H1 (cell line): Measurements from ENCODE around the gene TCF7L2. TPM values are rescaled to one million over a fixed set of nuclear protein-coding genes. Genes with fewer than 3 reads are reported as not detected.

Experiments used
- CTCF ChIA-PET: fragments of 300-600 bp; sonication (Branson Sonifier 250); formaldehyde crosslinking; loops from one replicate; lab custom pipeline; 2021; ENCODE audit not compliant: partially characterized antibody; lab: Charles Lee
- POLR2A ChIA-PET: fragments of 300-600 bp; sonication (Branson Sonifier 250); formaldehyde crosslinking; loops from one replicate; lab custom pipeline; 2021; ENCODE audit warnings: inconsistent platforms; ENCODE audit not compliant: partially characterized antibody; lab: Charles Lee
- DNase-seq, 2 experiments: peaks; one replicate each; pipeline versions ENCODE4 v3.0.0 to v3.0.0-alpha.2; 2010 to 2022; ENCODE audit warnings: low spot score in 2 of 2, low read depth in 1 of 2, mixed read lengths in 1 of 2
- FAIRE-seq: peaks from 2 replicates; lab custom pipeline; 2011; peaks lifted over from hg19 to GRCh38; lab: Jason Lieb, UNC
- H2AFZ ChIP-seq: 2 replicates; pipeline ENCODE4 v1.8.1; 2012; ENCODE audit warnings: low read length, inconsistent platforms
- H2AK5ac ChIP-seq: 2 replicates; pipeline ENCODE4 v1.6.1; 2013; ENCODE audit warnings: low read depth, low read length
- H2BK120ac ChIP-seq: replicated peaks from 2 replicates; pipeline ENCODE3; 2013; ENCODE audit warnings: low read depth, low read length, inconsistent platforms
- H2BK12ac ChIP-seq: 2 replicates; pipeline ENCODE4 v1.6.1; 2013; ENCODE audit warnings: low read depth, low read length
- H2BK15ac ChIP-seq: 2 replicates; pipeline ENCODE4 v1.6.1; 2013; ENCODE audit warnings: low read length
- H2BK20ac ChIP-seq: 2 replicates; pipeline ENCODE4 v1.6.1; 2013; ENCODE audit warnings: low read length
- H2BK5ac ChIP-seq: 2 replicates; pipeline ENCODE4 v1.6.1; 2013; ENCODE audit warnings: low read depth, low read length
- H3K14ac ChIP-seq: 2 replicates; pipeline ENCODE4 v1.6.1; 2013; ENCODE audit warnings: inconsistent platforms; ENCODE audit not compliant: insufficient read length
- H3K18ac ChIP-seq: 2 replicates; pipeline ENCODE4 v1.6.1; 2013; ENCODE audit warnings: low read length; ENCODE audit errors: extremely low read depth
- H3K23ac ChIP-seq: 2 replicates; pipeline ENCODE4 v1.6.1; 2013; ENCODE audit warnings: inconsistent platforms; ENCODE audit not compliant: insufficient read length
- H3K23me2 ChIP-seq: 2 replicates; pipeline ENCODE4 v1.6.1; 2013; ENCODE audit warnings: low read depth, low read length
- H3K27ac ChIP-seq: 2 replicates; pipeline ENCODE4 v1.6.1; 2011; ENCODE audit warnings: low read depth, low read length, inconsistent platforms
- H3K27me3 ChIP-seq, 4 experiments: replicated peaks in 1 of 4; 1 replicate in 1 of 4; 2 replicates in 3 of 4; pipeline versions ENCODE4 v1.6.1 to v1.8.1; 2011 to 2013; ENCODE audit warnings: low read length in 3 of 4, mild to moderate bottlenecking in 3 of 4, inconsistent platforms in 2 of 4, mixed read lengths in 2 of 4, moderate library complexity in 1 of 4; ENCODE audit not compliant: control insufficient read depth in 3 of 4, insufficient read depth in 3 of 4; ENCODE audit errors: extremely low read depth in 1 of 4
- H3K36me3 ChIP-seq, 4 experiments: 2 replicates each; pipeline versions ENCODE4 v1.6.1 to v1.8.1; 2011 to 2013; ENCODE audit warnings: mild to moderate bottlenecking in 4 of 4, low read length in 3 of 4, moderate library complexity in 2 of 4, control low read depth in 1 of 4, inconsistent platforms in 1 of 4; ENCODE audit not compliant: insufficient read depth in 4 of 4, control insufficient read depth in 2 of 4
- H3K4ac ChIP-seq: replicated peaks from 2 replicates; pipeline ENCODE3; 2013; ENCODE audit warnings: low read length, low read depth, mixed read lengths, inconsistent platforms; ENCODE audit not compliant: insufficient read length
- H3K4me1 ChIP-seq, 4 experiments: replicated peaks in 1 of 4; 1 replicate in 1 of 4; 2 replicates in 3 of 4; pipeline versions ENCODE4 v1.6.1 to v1.8.1; 2011 to 2013; ENCODE audit warnings: low read length in 3 of 4, inconsistent platforms in 2 of 4, mixed read lengths in 1 of 4; ENCODE audit not compliant: insufficient read depth in 4 of 4, control insufficient read depth in 3 of 4
- H3K4me2 ChIP-seq, 2 experiments: 2 replicates each; pipeline versions ENCODE4 v1.6.1 to v1.8.1; 2011 to 2013; ENCODE audit warnings: low read depth in 2 of 2, low read length in 2 of 2, control low read depth in 1 of 2, inconsistent platforms in 1 of 2, mild to moderate bottlenecking in 1 of 2; ENCODE audit not compliant: insufficient read depth in 1 of 2
- H3K4me3 ChIP-seq, 4 experiments: fragments of 200-600, 300-600 bp in 1 of 4; sonication (generic), shearing (Covaris generic), sonication (Bioruptor Twin) in 1 of 4; 2 replicates each; pipeline versions ENCODE4 v1.5.1 to v1.8.1; 2011 to 2016; ENCODE audit warnings: low read length in 4 of 4, low read depth in 3 of 4, control low read depth in 2 of 4, inconsistent platforms in 2 of 4, mild to moderate bottlenecking in 2 of 4, mixed read lengths in 1 of 4, moderate library complexity in 1 of 4; ENCODE audit not compliant: insufficient read depth in 2 of 4; ENCODE audit errors: extremely low read depth in 1 of 4
- H3K56ac ChIP-seq: replicated peaks from 2 replicates; pipeline ENCODE3; 2013; ENCODE audit warnings: low read depth, mild to moderate bottlenecking, mixed read lengths, low read length, inconsistent platforms; ENCODE audit not compliant: insufficient read length
- H3K79me1 ChIP-seq: 2 replicates; pipeline ENCODE4 v1.6.1; 2013; ENCODE audit warnings: low read depth, low read length, control low read depth
- H3K79me2 ChIP-seq, 2 experiments: 2 replicates each; pipeline versions ENCODE4 v1.6.1 to v1.8.1; 2012 to 2013; ENCODE audit warnings: low read length in 2 of 2, mild to moderate bottlenecking in 2 of 2, inconsistent platforms in 1 of 2; ENCODE audit not compliant: insufficient read depth in 2 of 2, control insufficient read depth in 1 of 2
- H3K9ac ChIP-seq, 4 experiments: replicated peaks in 1 of 4; 1 replicate in 1 of 4; 2 replicates in 3 of 4; pipeline versions ENCODE4 v1.6.1 to v1.8.1; 2011 to 2013; ENCODE audit warnings: low read depth in 3 of 4, low read length in 3 of 4, control low read depth in 2 of 4, mild to moderate bottlenecking in 2 of 4, moderate library complexity in 2 of 4, inconsistent platforms in 1 of 4; ENCODE audit errors: extremely low read depth in 1 of 4
- H3K9me3 ChIP-seq, 2 experiments: 2 replicates each; pipeline versions ENCODE4 v1.6.1 to v1.8.1; 2012 to 2013; ENCODE audit warnings: mild to moderate bottlenecking in 2 of 2, moderate library complexity in 2 of 2, control low read depth in 1 of 2, inconsistent platforms in 1 of 2, low read depth in 1 of 2, low read length in 1 of 2, mixed read lengths in 1 of 2; ENCODE audit not compliant: insufficient read depth in 2 of 2
- H4K20me1 ChIP-seq, 2 experiments: replicated peaks in 1 of 2; 2 replicates each; pipeline versions ENCODE3 to v1.8.1; 2011 to 2013; ENCODE audit warnings: inconsistent platforms in 2 of 2, low read length in 2 of 2, mild to moderate bottlenecking in 1 of 2; ENCODE audit not compliant: insufficient read depth in 2 of 2, control insufficient read depth in 1 of 2
- H4K5ac ChIP-seq: 2 replicates; pipeline ENCODE4 v1.6.1; 2013; ENCODE audit warnings: low read length, low read depth, mixed read lengths, inconsistent platforms; ENCODE audit not compliant: insufficient read length
- H4K8ac ChIP-seq: 2 replicates; pipeline ENCODE4 v1.8.0; 2013; ENCODE audit warnings: mild to moderate bottlenecking, moderate library complexity, low read length, inconsistent platforms; ENCODE audit not compliant: insufficient read depth; ENCODE audit errors: extremely low read depth
- H4K91ac ChIP-seq: replicated peaks from 2 replicates; pipeline ENCODE3; 2013; ENCODE audit warnings: low read length, mixed read lengths, inconsistent platforms; ENCODE audit not compliant: insufficient read length
- ASH2L ChIP-seq: fragments of 200-600, 300-600 bp; sonication (generic); IDR thresholded peaks from one replicate; pipeline ENCODE4 v1.7.1; 2017; ENCODE audit warnings: low read length
- CEBPB ChIP-seq: IDR thresholded peaks from 2 replicates; pipeline ENCODE4 v1.6.1; 2012; ENCODE audit warnings: low read depth, low read length
- CREB1 ChIP-seq: IDR thresholded peaks from 2 replicates; pipeline ENCODE4 v1.6.1; 2012; ENCODE audit warnings: inconsistent platforms
- EP300 ChIP-seq, 2 experiments: IDR thresholded peaks; 1 replicate in 1 of 2; 2 replicates in 1 of 2; pipeline ENCODE4 v1.6.1; 2011 to 2012; ENCODE audit warnings: low read depth in 2 of 2, low read length in 2 of 2, mild to moderate bottlenecking in 2 of 2, borderline replicate concordance in 1 of 2, inconsistent platforms in 1 of 2, moderate library complexity in 1 of 2
- EZH2 ChIP-seq: fragments of 200-600 bp; sonication (generic); IDR thresholded peaks from 2 replicates; pipeline ENCODE4 v1.7.1; 2012; ENCODE audit warnings: low read depth, mild to moderate bottlenecking, moderate library complexity, low read length, inconsistent platforms; ENCODE audit not compliant: severe bottlenecking
- GABPA ChIP-seq: IDR thresholded peaks from 2 replicates; pipeline ENCODE4 v1.6.1; 2011; ENCODE audit warnings: mild to moderate bottlenecking, low read length, moderate library complexity, borderline replicate concordance; ENCODE audit not compliant: insufficient read depth
- HDAC6 ChIP-seq: IDR thresholded peaks from one replicate; pipeline ENCODE4 v1.7.1; 2012; ENCODE audit warnings: low read depth, mild to moderate bottlenecking, inconsistent platforms, low read length, moderate library complexity
- JUND ChIP-seq: IDR thresholded peaks from 2 replicates; pipeline ENCODE4 v1.6.1; 2011; ENCODE audit warnings: mild to moderate bottlenecking, improper control_type of control experiment, low read length
- PHF8 ChIP-seq: fragments of 200-600 bp; sonication (generic); conservative IDR thresholded peaks from 2 replicates; pipeline ENCODE4 v1.7.1; 2012; ENCODE audit warnings: low read depth, mild to moderate bottlenecking, inconsistent platforms, low read length, moderate library complexity
- RAD21 ChIP-seq, 2 experiments: IDR thresholded peaks in 1 of 2; conservative IDR thresholded peaks in 1 of 2; 2 replicates each; pipeline ENCODE4 v1.6.1; 2011; ENCODE audit warnings: low read depth in 2 of 2, low read length in 2 of 2, improper control_type of control experiment in 1 of 2, inconsistent platforms in 1 of 2, mild to moderate bottlenecking in 1 of 2, moderate library complexity in 1 of 2
- SRF ChIP-seq: IDR thresholded peaks from 2 replicates; pipeline ENCODE4 v1.6.1; 2011; ENCODE audit warnings: mild to moderate bottlenecking, low read depth, low read length, moderate library complexity
- SUZ12 ChIP-seq: fragments of 200-600 bp; sonication (generic); IDR thresholded peaks from 2 replicates; pipeline ENCODE4 v1.6.1; 2012; ENCODE audit warnings: mild to moderate bottlenecking, inconsistent platforms, low read length, moderate library complexity, mixed read lengths
- TCF12 ChIP-seq: IDR thresholded peaks from 2 replicates; pipeline ENCODE4 v1.6.1; 2011; ENCODE audit warnings: low read depth, mild to moderate bottlenecking, low read length
- WGBS, 2 experiments: shearing (Covaris generic) in 1 of 2; methylation state at CpG; one replicate each; pipeline versions ENCODE4 v1.1.6 to v1.1.7; 2013 to 2015; ENCODE audit warnings: low lambda C conversion rate in 2 of 2, mixed read lengths in 2 of 2, inconsistent platforms in 1 of 2, low coverage in 1 of 2, missing lambda C conversion rate in 1 of 2; ENCODE audit not compliant: insufficient replicate concordance in 2 of 2, insufficient coverage in 1 of 2, insufficient read length in 1 of 2; ENCODE audit errors: extremely low coverage in 1 of 2, missing lambda C conversion rate in 1 of 2; 5-methylcytosine and 5-hydroxymethylcytosine counted together
- polyA plus RNA-seq, 7 experiments: library from polyadenylated mRNA; depleted of rRNA in 3 of 7; stranded (reverse) in 5 of 7; unstranded in 2 of 7; fragments of >200 nt in 5 of 7; fragments of 200-250 nt in 2 of 7; gene quantifications; 1 replicate in 5 of 7; 2 replicates in 1 of 7; 4 replicates in 1 of 7; pipeline versions ENCODE4 v1.2.1 to v1.2.3, GENCODE V29; 2011 to 2013; ENCODE audit warnings: missing spikeins in 2 of 7, mixed read lengths in 2 of 7
- total RNA-seq: library from RNA; stranded (reverse); fragmentation: NEBNext Ultra II Directional; extraction: Animal tissue kit (Norgen Biotek cat#: 25700); gene quantifications from 2 replicates; pipeline ENCODE4 v1.2.1, GENCODE V29; 2021
- TF ChIP-seq, protein P1 (sequence below): IDR thresholded peaks from 2 replicates; pipeline ENCODE4 v1.6.1; 2012; ENCODE audit warnings: inconsistent platforms

TCF7L2 gene
- total and polyA plus RNA-seq, 2 of the 8 experiments (the other 6 are each of a cell fraction or from before 2014, with no cell fraction given): 33.9 to 67.3 TPM

DNA sequence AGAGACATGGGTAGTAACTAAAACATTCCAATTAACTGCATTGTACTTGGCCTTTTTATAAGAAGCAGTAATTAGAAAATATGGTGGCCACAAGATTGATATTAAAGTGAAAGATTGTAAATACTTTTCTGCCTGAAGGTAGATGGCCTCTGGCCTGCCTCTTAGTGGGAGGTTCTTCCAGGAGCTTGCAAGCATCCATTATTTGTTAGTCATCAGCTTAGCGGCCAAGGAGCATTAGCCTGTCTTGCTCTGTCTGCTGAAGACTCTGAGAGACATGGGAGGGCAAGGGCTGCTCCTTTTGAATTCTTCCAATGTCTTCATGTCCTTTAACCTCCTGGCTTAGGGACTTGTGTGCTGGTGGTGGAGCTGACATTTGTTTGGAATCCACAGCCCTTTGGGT is 80.4 kb downstream of the TCF7L2 start:
- H3K27ac ChIP-seq: no peak overlapping the region
- H3K23me2 ChIP-seq: no peaks in the 10 kb centered on the region; the same call in 1 of the 2 replicates
- no peak overlapping the region for H3K4me2 ChIP-seq
- H3K27me3 ChIP-seq: no peaks in the 10 kb centered on the region
- DNase-seq (no peak), FAIRE-seq (no peak)
- ChIA-PET CTCF (interaction anchor here (0.7 to 1.9 kb wide), 5 partner anchors 8 to 559 kb away, joined by 3 to 6 read pairs (median 4); no protein-coding TSS in a partner anchor), POLR2A (interaction anchor here (1.2 to 1.3 kb wide), 3 partner anchors 18 to 43 kb away, joined by 3 read pairs; no protein-coding TSS in a partner anchor)
- no peak overlapping the region for H4K91ac ChIP-seq
- H2BK5ac ChIP-seq: no peak overlapping the region
- 94% methylated on average over 1 of the region's 1 CpG; no CpG with 5 or more reads in 1 of the 2 experiments for WGBS, 2 experiments
- H3K36me3 ChIP-seq: peaks cover 0 to 5% (median 0%) of the 10 kb centered on the region in 4 experiments; a peak in 2 of 8 replicates
- H3K18ac ChIP-seq: no peak overlapping the region; the same call in 1 of the 2 replicates
- no peak overlapping the region for H2BK15ac ChIP-seq
- no peak overlapping the region for H3K4ac ChIP-seq
- H3K56ac ChIP-seq: no peak overlapping the region
- no peak overlapping the region for H4K8ac ChIP-seq
- H3K79me2 ChIP-seq: peaks cover 17 to 100% of the 10 kb centered on the region in 2 experiments; a peak in 3 of 4 replicates
- no peak overlapping the region for H2AK5ac ChIP-seq
- no peak overlapping the region for H3K4me3 ChIP-seq
- H3K9ac ChIP-seq: no peak overlapping the region
- H3K23ac ChIP-seq: no peak overlapping the region
- no peak overlapping the region for H3K14ac ChIP-seq
- no peak overlapping the region for H2BK120ac ChIP-seq
- no peaks in the 10 kb centered on the region for H3K9me3 ChIP-seq
- peaks cover 16% of the 10 kb centered on the region for H3K79me1 ChIP-seq
- no peak overlapping the region for H4K5ac ChIP-seq
- H3K4me1 ChIP-seq: peaks cover 4 to 32% (median 17%) of the 10 kb centered on the region in 4 experiments
- no peak overlapping the region for H2BK20ac ChIP-seq
- H4K20me1 ChIP-seq: peaks cover 19 to 23% of the 10 kb centered on the region in 2 experiments
- H2AFZ ChIP-seq: no peak overlapping the region
- no peak overlapping the region for H2BK12ac ChIP-seq
- no peak for TF ChIP-seq RAD21 (IDR thresholded peaks at IDR 0.05 in 1 of 2, conservative IDR thresholded peaks at IDR 0.05 in 1 of 2; ENCODE audit: low read depth in 2 of 2, low read length in 2 of 2)
- TF ChIP-seq CEBPB: no peak
- TF ChIP-seq HDAC6: no peak
- TF ChIP-seq SUZ12: no peak
- TF ChIP-seq, protein P1, sequence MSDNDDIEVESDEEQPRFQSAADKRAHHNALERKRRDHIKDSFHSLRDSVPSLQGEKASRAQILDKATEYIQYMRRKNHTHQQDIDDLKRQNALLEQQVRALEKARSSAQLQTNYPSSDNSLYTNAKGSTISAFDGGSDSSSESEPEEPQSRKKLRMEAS: no peak
- no peak for TF ChIP-seq TCF12
- TF ChIP-seq EP300 (IDR thresholded peaks at IDR 0.05; ENCODE audit: borderline replicate concordance in 1 of 2, low read depth in 2 of 2, low read length in 2 of 2): no peak
- no peak for TF ChIP-seq CREB1
- TF ChIP-seq SRF: no peak
- TF ChIP-seq EZH2: no peak
- TF ChIP-seq ASH2L: no peak
- no peak for TF ChIP-seq PHF8
- TF ChIP-seq JUND: no peak
- no peak for TF ChIP-seq GABPA
